ENCODE results near the gene PAX9.

PAX9 gene

DNA sequence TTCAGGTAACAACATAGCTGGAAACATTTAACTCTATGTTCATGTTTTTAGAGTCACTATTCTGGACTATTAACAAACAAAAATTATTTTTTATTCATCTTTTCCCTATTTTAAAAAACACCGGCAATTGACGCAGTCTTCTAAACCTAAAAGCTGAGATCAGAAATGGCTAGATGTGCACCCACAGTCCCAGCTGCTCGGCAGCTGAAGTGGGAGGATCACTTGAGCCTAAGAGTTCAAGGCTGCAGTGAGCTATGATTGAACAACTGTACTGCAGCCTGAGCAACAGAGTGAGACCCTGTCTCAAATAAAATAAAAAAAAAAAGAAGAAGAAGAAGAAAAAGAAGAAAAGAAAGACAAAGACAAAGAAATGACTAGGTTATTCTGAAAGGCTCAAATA lies 64.5 kb downstream of the PAX9 start:
- no peak for DNase-seq (ENCODE audit: low read depth in 3 of 3, low spot score in 1 of 3)

Measured in stimulated activated CD4-positive, alpha-beta T cell treated with anti-CD3 and anti-CD28 coated beads, TNF-alpha, amount 100 ng/mL, for 1 hour (primary cell).